SK-N-SH treated with all-trans-retinoic acid at 6 μM for 48 hours (cell line): ENCODE data around the gene ABR.

Source experiments
- ARNTL ChIP-seq: fragments of 450-650 bp; formaldehyde crosslinking; IDR thresholded peaks from 2 replicates; pipeline ENCODE4 v1.5.0; 2020; ENCODE audit warnings: low read depth, mild to moderate bottlenecking, moderate library complexity, borderline replicate concordance
- BACH2 ChIP-seq: fragments of 250-450 bp; sonication (Bioruptor Pico); IDR thresholded peaks from 2 replicates; pipeline ENCODE4 v1.9.0; 2021; ENCODE audit warnings: mild to moderate bottlenecking, borderline replicate concordance
- CSDC2 ChIP-seq: fragments of 250-450 bp; sonication (Bioruptor Pico); IDR thresholded peaks from 2 replicates; pipeline ENCODE4 v1.5.0; 2020; ENCODE audit warnings: mild to moderate bottlenecking, moderate library complexity
- ESRRG ChIP-seq: fragments of 250-450 bp; sonication (Bioruptor Pico); IDR thresholded peaks from 2 replicates; pipeline ENCODE4 v1.6.1; 2021; ENCODE audit warnings: mild to moderate bottlenecking
- ISL1 ChIP-seq: fragments of 250-450 bp; sonication (Bioruptor Pico); IDR thresholded peaks from 2 replicates; pipeline ENCODE4 v2.1.2; 2022; ENCODE audit warnings: mild to moderate bottlenecking, moderate library complexity
- RARB ChIP-seq: fragments of 250-450 bp; sonication (Bioruptor Pico); IDR thresholded peaks from 2 replicates; pipeline ENCODE4 v1.8.0; 2021; ENCODE audit warnings: mild to moderate bottlenecking, moderate library complexity
- TCF4 ChIP-seq: fragments of 250-450 bp; sonication (Bioruptor Pico); IDR thresholded peaks from 2 replicates; pipeline ENCODE4 v1.8.0; 2021; ENCODE audit warnings: mild to moderate bottlenecking, moderate library complexity, borderline replicate concordance
- ZC3H10 ChIP-seq: fragments of 250-450 bp; sonication (Bioruptor Pico); IDR thresholded peaks from 2 replicates; pipeline ENCODE4 v1.5.1; 2021; ENCODE audit warnings: mild to moderate bottlenecking, moderate library complexity
- ZFP3 ChIP-seq: fragments of 250-450 bp; sonication (Bioruptor Pico); IDR thresholded peaks from 2 replicates; pipeline ENCODE4 v1.5.0; 2020; ENCODE audit warnings: mild to moderate bottlenecking, moderate library complexity
- ZFP30 ChIP-seq: fragments of 450-650 bp; formaldehyde crosslinking; IDR thresholded peaks from 2 replicates; pipeline ENCODE4 v1.5.0; 2022; ENCODE audit warnings: mild to moderate bottlenecking, moderate library complexity
- TF ChIP-seq, protein P1 (sequence below): fragments of 250-450 bp; sonication (Bioruptor Pico); IDR thresholded peaks from 2 replicates; pipeline ENCODE4 v1.8.0; 2020; ENCODE audit warnings: mild to moderate bottlenecking, moderate library complexity, borderline replicate concordance
- TF ChIP-seq, protein P2 (sequence below): fragments of 250-450 bp; sonication (Bioruptor Pico); IDR thresholded peaks from 2 replicates; pipeline ENCODE4 v1.5.1; 2021; ENCODE audit warnings: mild to moderate bottlenecking, moderate library complexity
- TF ChIP-seq, protein P3 (sequence below): fragments of 250-450 bp; sonication (Bioruptor Pico); IDR thresholded peaks from 2 replicates; pipeline ENCODE4 v1.5.1; 2020; ENCODE audit warnings: low read depth, mild to moderate bottlenecking, moderate library complexity

DNA sequence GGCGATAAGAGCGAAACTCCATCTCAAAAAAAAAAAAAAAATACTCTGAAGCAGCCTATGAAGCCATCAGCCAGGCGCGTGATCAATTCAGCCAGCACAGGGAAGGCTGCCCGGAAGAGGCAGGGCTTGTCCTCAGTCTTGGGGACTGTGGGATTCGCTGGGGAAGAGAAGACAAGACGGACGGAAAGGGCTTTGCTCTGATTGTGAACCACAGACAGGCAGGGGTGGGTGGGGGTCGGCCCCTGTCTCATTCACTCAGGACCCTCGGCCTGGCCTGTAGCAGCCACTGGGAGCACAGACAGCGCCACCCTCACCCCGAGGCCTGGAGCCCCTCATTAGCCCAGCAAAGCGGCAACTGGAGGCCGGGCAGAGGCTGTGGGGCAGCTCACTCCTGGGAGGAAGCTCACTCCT is 37.2 kb downstream of the ABR start:
- no peak for TF ChIP-seq ZFP3 (CRISPR knock-in tag)
- TF ChIP-seq ZC3H10, result no peak
- TF ChIP-seq, protein P1, sequence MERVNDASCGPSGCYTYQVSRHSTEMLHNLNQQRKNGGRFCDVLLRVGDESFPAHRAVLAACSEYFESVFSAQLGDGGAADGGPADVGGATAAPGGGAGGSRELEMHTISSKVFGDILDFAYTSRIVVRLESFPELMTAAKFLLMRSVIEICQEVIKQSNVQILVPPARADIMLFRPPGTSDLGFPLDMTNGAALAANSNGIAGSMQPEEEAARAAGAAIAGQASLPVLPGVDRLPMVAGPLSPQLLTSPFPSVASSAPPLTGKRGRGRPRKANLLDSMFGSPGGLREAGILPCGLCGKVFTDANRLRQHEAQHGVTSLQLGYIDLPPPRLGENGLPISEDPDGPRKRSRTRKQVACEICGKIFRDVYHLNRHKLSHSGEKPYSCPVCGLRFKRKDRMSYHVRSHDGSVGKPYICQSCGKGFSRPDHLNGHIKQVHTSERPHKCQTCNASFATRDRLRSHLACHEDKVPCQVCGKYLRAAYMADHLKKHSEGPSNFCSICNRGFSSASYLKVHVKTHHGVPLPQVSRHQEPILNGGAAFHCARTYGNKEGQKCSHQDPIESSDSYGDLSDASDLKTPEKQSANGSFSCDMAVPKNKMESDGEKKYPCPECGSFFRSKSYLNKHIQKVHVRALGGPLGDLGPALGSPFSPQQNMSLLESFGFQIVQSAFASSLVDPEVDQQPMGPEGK (CRISPR knock-in tag), result no peak
- no peak for TF ChIP-seq BACH2 (CRISPR knock-in tag)
- TF ChIP-seq, protein P2, sequence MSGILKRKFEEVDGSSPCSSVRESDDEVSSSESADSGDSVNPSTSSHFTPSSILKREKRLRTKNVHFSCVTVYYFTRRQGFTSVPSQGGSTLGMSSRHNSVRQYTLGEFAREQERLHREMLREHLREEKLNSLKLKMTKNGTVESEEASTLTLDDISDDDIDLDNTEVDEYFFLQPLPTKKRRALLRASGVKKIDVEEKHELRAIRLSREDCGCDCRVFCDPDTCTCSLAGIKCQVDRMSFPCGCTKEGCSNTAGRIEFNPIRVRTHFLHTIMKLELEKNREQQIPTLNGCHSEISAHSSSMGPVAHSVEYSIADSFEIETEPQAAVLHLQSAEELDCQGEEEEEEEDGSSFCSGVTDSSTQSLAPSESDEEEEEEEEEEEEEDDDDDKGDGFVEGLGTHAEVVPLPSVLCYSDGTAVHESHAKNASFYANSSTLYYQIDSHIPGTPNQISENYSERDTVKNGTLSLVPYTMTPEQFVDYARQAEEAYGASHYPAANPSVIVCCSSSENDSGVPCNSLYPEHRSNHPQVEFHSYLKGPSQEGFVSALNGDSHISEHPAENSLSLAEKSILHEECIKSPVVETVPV (CRISPR knock-in tag), result no peak
- TF ChIP-seq ARNTL (CRISPR knock-in tag), result no peak
- no peak for TF ChIP-seq RARB (CRISPR knock-in tag)
- TF ChIP-seq CSDC2 (CRISPR knock-in tag), result no peak
- TF ChIP-seq, protein P3, sequence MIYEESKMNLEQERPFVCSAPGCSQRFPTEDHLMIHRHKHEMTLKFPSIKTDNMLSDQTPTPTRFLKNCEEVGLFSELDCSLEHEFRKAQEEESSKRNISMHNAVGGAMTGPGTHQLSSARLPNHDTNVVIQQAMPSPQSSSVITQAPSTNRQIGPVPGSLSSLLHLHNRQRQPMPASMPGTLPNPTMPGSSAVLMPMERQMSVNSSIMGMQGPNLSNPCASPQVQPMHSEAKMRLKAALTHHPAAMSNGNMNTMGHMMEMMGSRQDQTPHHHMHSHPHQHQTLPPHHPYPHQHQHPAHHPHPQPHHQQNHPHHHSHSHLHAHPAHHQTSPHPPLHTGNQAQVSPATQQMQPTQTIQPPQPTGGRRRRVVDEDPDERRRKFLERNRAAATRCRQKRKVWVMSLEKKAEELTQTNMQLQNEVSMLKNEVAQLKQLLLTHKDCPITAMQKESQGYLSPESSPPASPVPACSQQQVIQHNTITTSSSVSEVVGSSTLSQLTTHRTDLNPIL (CRISPR knock-in tag), result no peak
- no peak for TF ChIP-seq TCF4 (CRISPR knock-in tag)
- no peak for TF ChIP-seq ESRRG (CRISPR knock-in tag)
- no peak for TF ChIP-seq ZFP30 (CRISPR knock-in tag)
- TF ChIP-seq ISL1, result no peak
